IPS-18c (cell line): Measurements from ENCODE around the gene C2orf81.
A peak's percentile ranks its signal among the peaks of the same experiment; 100 is the strongest.

Source experiments
- H3K4me3 ChIP-seq: 2 replicates; pipeline ENCODE4 v1.7.0; 2013; ENCODE audit warnings: low read depth, mild to moderate bottlenecking, low read length, moderate library complexity; ENCODE audit not compliant: insufficient read depth
- H3K9me3 ChIP-seq: one replicate; pipeline ENCODE4 v1.6.1; 2013; ENCODE audit warnings: mild to moderate bottlenecking, low read length, moderate library complexity; ENCODE audit not compliant: control insufficient read depth, insufficient read depth

C2orf81 gene

GRCh38 chr2:74378007-74378406 is 43.4 kb downstream of the C2orf81 start:
- H3K4me3 ChIP-seq = no peak overlapping the region
- H3K9me3 ChIP-seq = no peaks in the 10 kb centered on the region

GRCh38 chr2:74375838-74376237 is 45.6 kb downstream of the C2orf81 start:
- Histone ChIP-seq H3K9me3 (no peaks in the 10 kb centered on the region), H3K4me3 (no peak overlapping the region)

GRCh38 chr2:74374509-74375205 is 46.8 kb downstream of the C2orf81 start:
- peak overlapping the region; percentile 59 for H3K4me3 ChIP-seq
- no peaks in the 10 kb centered on the region for H3K9me3 ChIP-seq

- Histone ChIP-seq H3K9me3 (no peaks in the 10 kb centered on the region), H3K4me3 (peak overlapping the region; percentile 59)
These were observed 47.4 kb downstream of the C2orf81 start for GRCh38 chr2:74373985-74374384.

GRCh38 chr2:74373221-74373676 is 48.2 kb downstream of the C2orf81 start:
- H3K9me3 ChIP-seq = no peaks in the 10 kb centered on the region
- H3K4me3 ChIP-seq = no peak overlapping the region

- Histone ChIP-seq H3K4me3 (no peak overlapping the region), H3K9me3 (no peaks in the 10 kb centered on the region)
These were observed 48.7 kb downstream of the C2orf81 start for GRCh38 chr2:74372674-74373073.

- Histone ChIP-seq H3K9me3 (no peaks in the 10 kb centered on the region), H3K4me3 (no peak overlapping the region)
These were observed 50.0 kb downstream of the C2orf81 start for GRCh38 chr2:74371421-74371820.

- Histone ChIP-seq H3K9me3 (no peaks in the 10 kb centered on the region), H3K4me3 (no peak overlapping the region)
These were observed 51.4 kb downstream of the C2orf81 start for GRCh38 chr2:74369976-74370375.

GRCh38 chr2:74368499-74368898 is 52.9 kb downstream of the C2orf81 start:
- H3K9me3 ChIP-seq = no peaks in the 10 kb centered on the region

GRCh38 chr2:74367789-74368188 is 53.6 kb downstream of the C2orf81 start:
- Histone ChIP-seq H3K4me3 (no peak overlapping the region), H3K9me3 (no peaks in the 10 kb centered on the region)

More at GRCh38 chr2:74368499-74368898, 52.9 kb downstream of the C2orf81 start:
- H3K4me3 ChIP-seq = no peak overlapping the region

GRCh38 chr2:74366036-74366435 is 55.4 kb downstream of the C2orf81 start:
- no peak overlapping the region for H3K4me3 ChIP-seq
- no peaks in the 10 kb centered on the region for H3K9me3 ChIP-seq

- Histone ChIP-seq H3K4me3 (no peak overlapping the region), H3K9me3 (no peaks in the 10 kb centered on the region)
These were observed 56.6 kb downstream of the C2orf81 start for GRCh38 chr2:74364533-74365505.
